Stomach (tissue), 9 donors: ENCODE measurements around the gene PCDHGA11. TPM values are rescaled to one million over a fixed set of nuclear protein-coding genes. Genes with fewer than 3 reads are reported as not detected.
"Not testable (repeated sequence)": the region's sequence is repeated elsewhere in the genome, so short reads cannot be mapped to it uniquely, and the experiment has no call there.

Experiments
- DNase-seq, 2 donors: peaks; one replicate each; pipeline versions ENCODE4 v3.0.0 to v3.0.0-alpha.2; 2013 to 2019
- H3K27ac ChIP-seq, 5 donors: fragments of 200-600 bp in 4 of 5; sonication (generic) in 4 of 5; one replicate each; pipeline ENCODE4 v1.5.1; 2013 to 2019; ENCODE audit warnings: mild to moderate bottlenecking in 1 of 5, moderate library complexity in 1 of 5
- H3K27me3 ChIP-seq, 3 donors: fragments of 200-600 bp; sonication (generic); one replicate each; pipeline ENCODE4 v1.5.1; 2017 to 2019; ENCODE audit warnings: mixed run types in 1 of 3
- H3K36me3 ChIP-seq, 4 donors: fragments of 200-600 bp; sonication (generic); 1 replicate in 3 of 4; 2 replicates in 1 of 4; pipeline ENCODE4 v1.5.1; 2016 to 2019
- H3K4me1 ChIP-seq, 4 donors: fragments of 200-600 bp; sonication (generic); one replicate each; pipeline ENCODE4 v1.5.1; 2016 to 2019
- H3K4me3 ChIP-seq, 4 donors: fragments of 200-600 bp; sonication (generic) in 3 of 4; one replicate each; pipeline ENCODE4 v1.5.1; 2016 to 2019; ENCODE audit warnings: mild to moderate bottlenecking in 1 of 4
- H3K9me3 ChIP-seq, 4 donors: fragments of 200-600 bp; sonication (generic); one replicate each; pipeline ENCODE4 v1.5.1; 2016 to 2019
- CTCF ChIP-seq, 7 experiments: fragments of 450-650 bp in 4 of 7; fragments of 200-600 bp in 3 of 7; sonication (generic) in 3 of 7; IDR thresholded peaks; one replicate each; pipeline ENCODE4 v1.5.1; 2016 to 2019; ENCODE audit warnings: antibody characterized with exemption in 7 of 7, control low read depth in 2 of 7, mild to moderate bottlenecking in 1 of 7
- EP300 ChIP-seq: sonication (generic); formaldehyde crosslinking; IDR thresholded peaks from one replicate; pipeline ENCODE4 v1.6.1; 2017; ENCODE audit warnings: antibody characterized with exemption
- POLR2A ChIP-seq, 4 donors: fragments of 450-650 bp; IDR thresholded peaks; one replicate each; pipeline ENCODE4 v1.6.1; 2016; ENCODE audit warnings: antibody characterized with exemption in 4 of 4, control low read depth in 2 of 4, mild to moderate bottlenecking in 1 of 4, moderate library complexity in 1 of 4
- POLR2AphosphoS5 ChIP-seq, 3 donors: sonication (generic); formaldehyde crosslinking; IDR thresholded peaks; one replicate each; pipeline ENCODE4 v1.6.1; 2016; ENCODE audit warnings: antibody characterized with exemption in 3 of 3
- WGBS, 5 donors: extraction: QIAGEN DNeasy Blood & Tissue Kit in 3 of 5; methylation state at CpG; one replicate each; pipeline versions ENCODE4 v1.1.5 to v1.1.7; 2013 to 2018; 5-methylcytosine and 5-hydroxymethylcytosine counted together
- intact Hi-C: fragments of 100-400 bp; cut with DNase I; formaldehyde crosslinking; loops from one replicate; pipeline ENCODE4 v1.15.1; 2023; ENCODE audit warnings: low total_unique reads
- polyA plus RNA-seq, 3 donors: library from polyadenylated mRNA; stranded (reverse); fragments of 200-250 nt; gene quantifications; one replicate each; pipeline ENCODE4 v1.2.3, GENCODE V29; 2013
- total RNA-seq, 5 donors: library from RNA; depleted of rRNA; stranded (reverse); fragments of >200 nt; gene quantifications; one replicate each; pipeline versions ENCODE4 v1.1.0 to v1.2.3, GENCODE V29; 2014 to 2016
- donor health status: healthy with polysubstance abuse.
- donor health status: Bipolar disorder and iron deficiency.
- donor health status: healthy.

The PCDHGA11 gene
- total and polyA plus RNA-seq, 8 donors, result 0.25 to 15.2 (median 0.89) TPM

DNA sequence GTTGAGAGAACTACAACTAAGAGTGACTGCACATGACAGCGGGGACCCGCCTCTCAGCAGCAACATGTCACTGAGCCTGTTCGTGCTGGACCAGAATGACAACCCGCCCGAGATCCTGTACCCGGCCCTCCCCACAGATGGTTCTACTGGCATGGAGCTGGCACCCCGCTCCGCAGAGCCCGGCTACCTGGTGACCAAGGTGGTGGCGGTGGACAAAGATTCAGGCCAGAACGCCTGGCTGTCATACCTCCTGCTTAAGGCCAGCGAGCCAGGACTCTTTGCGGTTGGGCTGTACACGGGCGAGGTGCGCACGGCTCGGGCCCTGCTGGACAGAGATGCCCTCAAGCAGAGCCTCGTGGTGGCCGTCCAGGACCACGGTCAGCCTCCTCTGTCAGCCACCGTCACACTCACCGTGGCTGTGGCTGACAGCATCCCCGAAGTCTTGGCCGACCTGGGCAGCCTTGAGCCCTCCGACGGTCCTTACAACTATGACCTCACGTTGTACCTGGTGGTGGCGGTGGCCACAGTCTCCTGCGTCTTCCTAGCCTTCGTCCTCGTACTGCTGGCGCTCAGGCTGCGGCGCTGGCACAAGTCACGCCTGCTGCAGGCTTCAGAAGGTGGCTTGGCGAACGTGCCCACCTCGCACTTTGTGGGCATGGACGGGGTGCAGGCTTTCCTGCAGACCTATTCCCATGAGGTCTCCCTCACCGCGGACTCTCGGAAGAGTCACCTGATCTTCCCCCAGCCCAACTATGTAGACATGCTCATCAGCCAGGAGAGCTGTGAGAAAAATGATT, 36.2 kb upstream of the PCDHGA11 start:
- Histone ChIP-seq H3K27ac (no peak overlapping the region), H3K4me1 (no peaks in the 10 kb centered on the region), H3K36me3 (peaks cover 0 to 5% (median 0%) of the 10 kb centered on the region in 4 donors), H3K27me3 (peaks cover 0 to 78% (median 7%) of the 10 kb centered on the region in 3 donors), H3K9me3 (peaks cover 48 to 97% (median 90%) of the 10 kb centered on the region in 4 donors), H3K4me3 (no peak overlapping the region)
- intact Hi-C loops, result no loop called here
- TF ChIP-seq POLR2AphosphoS5 (IDR thresholded peaks at IDR 0.05), result no peak
- no peak for TF ChIP-seq CTCF (IDR thresholded peaks at IDR 0.05)
- TF ChIP-seq EP300, result no peak
- TF ChIP-seq POLR2A (IDR thresholded peaks at IDR 0.05), result no peak
- 41 to 61% (median 45%) methylated on average over 32 to 43 of the region's 43 CpGs for WGBS, 5 donors
- DNase-seq, result no peak

DNA sequence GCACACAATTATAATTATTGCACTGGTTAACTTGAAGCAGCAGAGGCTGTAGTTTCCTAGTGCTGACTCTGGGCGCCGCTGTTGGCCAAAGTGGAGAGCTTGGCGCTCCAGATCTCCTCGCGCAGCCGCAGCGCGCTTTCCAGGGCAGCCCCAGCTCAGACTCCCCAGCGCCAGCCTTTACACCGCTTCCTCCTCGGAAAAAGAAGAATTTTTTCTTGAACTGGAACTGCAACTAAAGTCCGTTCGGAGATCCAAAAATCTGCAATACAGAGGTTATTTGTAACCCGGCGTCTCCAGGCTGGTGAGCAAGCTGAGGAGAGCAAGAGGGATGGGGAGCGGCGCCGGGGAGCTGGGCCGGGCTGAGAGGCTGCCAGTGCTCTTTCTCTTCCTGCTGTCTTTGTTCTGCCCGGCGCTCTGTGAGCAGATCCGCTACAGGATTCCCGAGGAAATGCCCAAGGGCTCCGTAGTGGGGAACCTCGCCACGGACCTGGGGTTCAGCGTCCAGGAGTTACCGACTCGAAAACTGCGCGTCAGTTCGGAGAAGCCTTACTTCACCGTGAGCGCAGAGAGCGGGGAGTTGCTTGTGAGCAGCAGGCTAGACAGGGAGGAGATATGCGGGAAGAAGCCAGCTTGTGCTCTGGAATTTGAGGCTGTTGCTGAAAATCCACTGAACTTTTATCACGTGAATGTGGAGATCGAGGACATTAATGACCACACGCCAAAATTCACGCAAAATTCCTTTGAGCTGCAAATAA, 33.1 kb upstream of the PCDHGA11 start, which contains the start of gene PCDHGB4:
TSS of gene PCDHGB4 (plus strand) at position 142 of the 755 bp plus-strand sequence. CDS start at position 329, 187 bp downstream.
- Histone ChIP-seq H3K4me3 (peak within 1 kb of the TSS in 2 of 4 donors; percentile 5 to 16), H3K9me3 (peaks cover 56 to 98% (median 92%) of the 10 kb centered on the region in 4 donors), H3K36me3 (peaks cover 0 to 10% (median 0%) of the 10 kb centered on the region in 4 donors), H3K27me3 (peaks cover 0 to 78% (median 10%) of the 10 kb centered on the region in 3 donors)
- H3K4me1 ChIP-seq, H3K27ac ChIP-seq, intact Hi-C loops: not testable (repeated sequence)
- WGBS, 5 donors, result 13 to 20% (median 16%) methylated on average over 18 to 23 of the region's 40 CpGs
- TF ChIP-seq CTCF (IDR thresholded peaks at IDR 0.05), result peak in 1 of 7 experiments; percentile 13
- peak in 1 of 2 donors; percentile 50 for DNase-seq

DNA sequence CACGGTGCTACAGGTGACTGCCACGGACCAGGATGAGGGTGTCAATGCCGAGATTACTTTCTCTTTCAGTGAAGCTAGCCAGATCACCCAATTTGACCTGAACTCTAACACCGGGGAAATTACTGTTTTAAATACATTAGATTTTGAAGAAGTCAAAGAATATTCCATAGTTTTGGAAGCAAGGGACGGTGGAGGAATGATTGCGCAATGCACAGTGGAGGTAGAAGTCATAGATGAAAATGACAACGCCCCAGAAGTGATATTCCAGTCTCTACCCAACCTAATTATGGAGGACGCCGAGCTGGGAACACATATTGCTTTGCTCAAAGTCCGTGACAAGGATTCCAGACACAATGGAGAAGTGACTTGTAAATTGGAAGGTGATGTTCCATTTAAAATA, 32.2 kb upstream of the PCDHGA11 start:
- WGBS, 5 donors, result 42 to 55% (median 43%) methylated on average over 10 of the region's 10 CpGs
- H3K27ac ChIP-seq, result no peak overlapping the region
- peaks cover 59 to 98% (median 92%) of the 10 kb centered on the region in 4 donors for H3K9me3 ChIP-seq
- peaks cover 0 to 16% (median 0%) of the 10 kb centered on the region in 4 donors for H3K36me3 ChIP-seq
- no peaks in the 10 kb centered on the region for H3K4me1 ChIP-seq
- intact Hi-C loops, result no loop called here
- no peak overlapping the region for H3K4me3 ChIP-seq
- TF ChIP-seq POLR2A (IDR thresholded peaks at IDR 0.05) (no peak), CTCF (IDR thresholded peaks at IDR 0.05) (no peak)
- DNase-seq, result no peak
- peaks cover 0 to 78% (median 10%) of the 10 kb centered on the region in 3 donors for H3K27me3 ChIP-seq

DNA sequence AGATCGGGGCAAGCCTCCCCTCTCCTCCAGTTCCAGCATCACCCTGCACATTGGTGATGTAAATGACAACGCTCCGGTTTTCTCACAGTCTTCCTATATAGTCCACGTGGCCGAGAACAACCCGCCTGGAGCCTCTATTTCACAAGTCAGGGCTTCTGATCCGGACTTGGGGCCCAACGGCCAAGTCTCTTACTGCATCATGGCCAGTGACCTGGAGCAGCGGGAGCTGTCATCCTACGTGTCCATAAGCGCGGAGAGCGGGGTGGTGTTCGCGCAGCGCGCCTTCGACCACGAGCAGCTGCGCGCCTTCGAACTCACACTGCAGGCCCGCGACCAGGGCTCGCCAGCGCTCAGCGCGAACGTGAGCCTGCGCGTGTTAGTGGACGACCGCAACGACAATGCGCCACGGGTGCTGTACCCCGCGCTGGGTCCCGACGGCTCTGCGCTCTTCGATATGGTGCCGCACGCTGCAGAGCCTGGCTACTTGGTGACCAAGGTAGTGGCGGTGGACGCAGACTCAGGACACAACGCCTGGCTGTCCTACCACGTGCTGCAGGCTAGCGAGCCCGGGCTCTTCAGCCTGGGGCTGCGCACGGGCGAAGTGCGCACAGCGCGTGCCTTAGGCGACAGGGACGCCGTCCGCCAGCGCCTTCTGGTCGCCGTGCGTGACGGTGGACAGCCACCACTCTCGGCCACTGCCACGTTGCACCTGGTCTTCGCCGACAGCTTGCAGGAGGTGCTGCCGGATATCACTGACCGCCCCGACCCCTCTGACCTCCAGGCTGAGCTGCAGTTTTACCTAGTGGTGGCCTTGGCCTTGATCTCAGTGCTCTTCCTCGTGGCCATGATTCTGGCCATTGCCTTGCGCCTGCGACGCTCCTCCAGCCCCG, 31.5 kb upstream of the PCDHGA11 start:
- H3K9me3 ChIP-seq, result peaks cover 62 to 98% (median 92%) of the 10 kb centered on the region in 4 donors
- no peak overlapping the region for H3K27ac ChIP-seq
- H3K4me1 ChIP-seq, result no peaks in the 10 kb centered on the region
- DNase-seq, result no peak
- TF ChIP-seq POLR2AphosphoS5 (IDR thresholded peaks at IDR 0.05) (no peak), CTCF (IDR thresholded peaks at IDR 0.05) (no peak), EP300 (no peak), POLR2A (IDR thresholded peaks at IDR 0.05) (no peak)
- peaks cover 0 to 16% (median 0%) of the 10 kb centered on the region in 4 donors for H3K36me3 ChIP-seq
- H3K27me3 ChIP-seq, result peaks cover 0 to 78% (median 7%) of the 10 kb centered on the region in 3 donors
- intact Hi-C loops, result no loop called here
- H3K4me3 ChIP-seq, result no peak overlapping the region
- 35 to 46% (median 39%) methylated on average over 52 to 77 of the region's 77 CpGs for WGBS, 5 donors
